Measurements from ENCODE around the gene SFRP5.

DNA sequence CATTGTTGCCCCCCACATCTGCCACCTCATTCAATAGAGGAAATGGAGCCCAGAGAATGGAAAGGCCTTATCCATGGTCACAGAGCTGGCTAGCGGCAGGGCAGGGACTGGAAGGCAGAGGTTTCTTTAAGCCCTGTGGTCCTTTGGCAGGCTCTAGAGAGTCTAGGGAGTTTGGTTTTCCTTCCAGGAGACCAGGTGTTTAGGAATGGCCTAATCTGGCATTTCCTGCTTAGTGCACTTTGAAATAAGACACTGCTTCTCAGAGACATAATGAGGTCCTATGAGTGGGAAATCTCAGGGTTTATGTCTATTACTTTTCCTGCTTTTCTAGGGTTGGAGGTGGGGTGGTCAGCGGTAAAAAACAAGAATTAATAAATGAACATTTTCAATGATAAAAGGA lies 52.2 kb downstream of the SFRP5 start:
- TF ChIP-seq TCF4 (CRISPR knock-in tag; IDR thresholded peaks at IDR 0.05; ENCODE audit: borderline replicate concordance) (no peak), ZFP3 (CRISPR knock-in tag; IDR thresholded peaks at IDR 0.05) (no peak), GLIS3 (CRISPR knock-in tag; IDR thresholded peaks at IDR 0.05) (no peak), ESRRG (CRISPR knock-in tag; IDR thresholded peaks at IDR 0.05) (no peak), ARNTL (CRISPR knock-in tag; IDR thresholded peaks at IDR 0.05; ENCODE audit: borderline replicate concordance, low read depth) (no peak), ZFP30 (CRISPR knock-in tag; IDR thresholded peaks at IDR 0.05) (no peak), PPARA (CRISPR knock-in tag; IDR thresholded peaks at IDR 0.05; ENCODE audit: borderline replicate concordance) (no peak), TOX (CRISPR knock-in tag; IDR thresholded peaks at IDR 0.05; ENCODE audit: borderline replicate concordance) (no peak), ISL1 (CRISPR knock-in tag; IDR thresholded peaks at IDR 0.05) (no peak), RARB (CRISPR knock-in tag; IDR thresholded peaks at IDR 0.05) (no peak), OSR1 (CRISPR knock-in tag; IDR thresholded peaks at IDR 0.05) (no peak), BACH2 (CRISPR knock-in tag; IDR thresholded peaks at IDR 0.05; ENCODE audit: borderline replicate concordance) (no peak)
- TF ChIP-seq, protein P1, sequence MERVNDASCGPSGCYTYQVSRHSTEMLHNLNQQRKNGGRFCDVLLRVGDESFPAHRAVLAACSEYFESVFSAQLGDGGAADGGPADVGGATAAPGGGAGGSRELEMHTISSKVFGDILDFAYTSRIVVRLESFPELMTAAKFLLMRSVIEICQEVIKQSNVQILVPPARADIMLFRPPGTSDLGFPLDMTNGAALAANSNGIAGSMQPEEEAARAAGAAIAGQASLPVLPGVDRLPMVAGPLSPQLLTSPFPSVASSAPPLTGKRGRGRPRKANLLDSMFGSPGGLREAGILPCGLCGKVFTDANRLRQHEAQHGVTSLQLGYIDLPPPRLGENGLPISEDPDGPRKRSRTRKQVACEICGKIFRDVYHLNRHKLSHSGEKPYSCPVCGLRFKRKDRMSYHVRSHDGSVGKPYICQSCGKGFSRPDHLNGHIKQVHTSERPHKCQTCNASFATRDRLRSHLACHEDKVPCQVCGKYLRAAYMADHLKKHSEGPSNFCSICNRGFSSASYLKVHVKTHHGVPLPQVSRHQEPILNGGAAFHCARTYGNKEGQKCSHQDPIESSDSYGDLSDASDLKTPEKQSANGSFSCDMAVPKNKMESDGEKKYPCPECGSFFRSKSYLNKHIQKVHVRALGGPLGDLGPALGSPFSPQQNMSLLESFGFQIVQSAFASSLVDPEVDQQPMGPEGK (CRISPR knock-in tag; IDR thresholded peaks at IDR 0.05; ENCODE audit: borderline replicate concordance): no peak
- TF ChIP-seq, protein P2, sequence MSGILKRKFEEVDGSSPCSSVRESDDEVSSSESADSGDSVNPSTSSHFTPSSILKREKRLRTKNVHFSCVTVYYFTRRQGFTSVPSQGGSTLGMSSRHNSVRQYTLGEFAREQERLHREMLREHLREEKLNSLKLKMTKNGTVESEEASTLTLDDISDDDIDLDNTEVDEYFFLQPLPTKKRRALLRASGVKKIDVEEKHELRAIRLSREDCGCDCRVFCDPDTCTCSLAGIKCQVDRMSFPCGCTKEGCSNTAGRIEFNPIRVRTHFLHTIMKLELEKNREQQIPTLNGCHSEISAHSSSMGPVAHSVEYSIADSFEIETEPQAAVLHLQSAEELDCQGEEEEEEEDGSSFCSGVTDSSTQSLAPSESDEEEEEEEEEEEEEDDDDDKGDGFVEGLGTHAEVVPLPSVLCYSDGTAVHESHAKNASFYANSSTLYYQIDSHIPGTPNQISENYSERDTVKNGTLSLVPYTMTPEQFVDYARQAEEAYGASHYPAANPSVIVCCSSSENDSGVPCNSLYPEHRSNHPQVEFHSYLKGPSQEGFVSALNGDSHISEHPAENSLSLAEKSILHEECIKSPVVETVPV (CRISPR knock-in tag; IDR thresholded peaks at IDR 0.05): no peak
